GM12891 (cell line): ENCODE measurements around the gene PLA2G15.

ENCODE experiments used
- PAX5 ChIP-seq: IDR thresholded peaks from 2 replicates; pipeline ENCODE4 v1.6.1; 2011; ENCODE audit warnings: low read length, moderate library complexity, mild to moderate bottlenecking; ENCODE audit not compliant: insufficient read depth, severe bottlenecking
- POLR2A ChIP-seq: IDR thresholded peaks from 2 replicates; pipeline ENCODE4 v1.6.1; 2011; ENCODE audit warnings: low read depth, low read length, control low read depth
- POLR2AphosphoS5 ChIP-seq: IDR thresholded peaks from 2 replicates; pipeline ENCODE4 v1.6.1; 2011; ENCODE audit warnings: low read depth, low read length, control low read depth
- POU2F2 ChIP-seq: IDR thresholded peaks from 2 replicates; pipeline ENCODE4 v1.6.1; 2011; ENCODE audit warnings: low read depth, mild to moderate bottlenecking, control low read depth, low read length, moderate library complexity
- SPI1 ChIP-seq: IDR thresholded peaks from 2 replicates; pipeline ENCODE4 v1.6.1; 2011; ENCODE audit warnings: low read depth, low read length, control low read depth
- TAF1 ChIP-seq: IDR thresholded peaks from 2 replicates; pipeline ENCODE4 v1.6.1; 2011; ENCODE audit warnings: low read depth, low read length, control low read depth

DNA sequence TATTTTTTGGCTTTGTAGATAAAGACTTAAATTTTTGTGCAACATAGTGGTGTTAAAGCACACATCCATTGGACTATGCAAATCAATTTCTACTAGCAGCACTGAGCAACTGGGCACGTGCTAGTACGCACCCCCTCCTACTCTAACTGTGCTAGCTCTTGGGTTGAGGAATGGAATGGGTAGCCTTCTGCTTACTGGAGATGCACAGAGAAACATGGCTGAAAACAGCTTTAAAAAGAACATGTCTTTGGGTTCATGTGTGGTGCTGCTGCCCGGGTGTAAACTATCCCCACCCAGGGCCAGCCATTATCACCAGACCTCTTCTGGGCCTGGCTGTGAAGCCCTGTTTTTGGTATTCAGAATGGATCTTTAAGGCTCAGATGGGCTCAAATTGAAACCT, 16.5 kb upstream of the PLA2G15 start:
- TF ChIP-seq POLR2A: no peak
- TF ChIP-seq POLR2AphosphoS5: no peak
- TF ChIP-seq POU2F2: no peak
- no peak for TF ChIP-seq TAF1
- TF ChIP-seq SPI1: no peak
- TF ChIP-seq PAX5: no peak
